ENCODE results near the gene SALL2.
"Not testable (repeated sequence)": the region's sequence is repeated elsewhere in the genome, so short reads cannot be mapped to it uniquely, and the experiment has no call there.

Gene SALL2

DNA sequence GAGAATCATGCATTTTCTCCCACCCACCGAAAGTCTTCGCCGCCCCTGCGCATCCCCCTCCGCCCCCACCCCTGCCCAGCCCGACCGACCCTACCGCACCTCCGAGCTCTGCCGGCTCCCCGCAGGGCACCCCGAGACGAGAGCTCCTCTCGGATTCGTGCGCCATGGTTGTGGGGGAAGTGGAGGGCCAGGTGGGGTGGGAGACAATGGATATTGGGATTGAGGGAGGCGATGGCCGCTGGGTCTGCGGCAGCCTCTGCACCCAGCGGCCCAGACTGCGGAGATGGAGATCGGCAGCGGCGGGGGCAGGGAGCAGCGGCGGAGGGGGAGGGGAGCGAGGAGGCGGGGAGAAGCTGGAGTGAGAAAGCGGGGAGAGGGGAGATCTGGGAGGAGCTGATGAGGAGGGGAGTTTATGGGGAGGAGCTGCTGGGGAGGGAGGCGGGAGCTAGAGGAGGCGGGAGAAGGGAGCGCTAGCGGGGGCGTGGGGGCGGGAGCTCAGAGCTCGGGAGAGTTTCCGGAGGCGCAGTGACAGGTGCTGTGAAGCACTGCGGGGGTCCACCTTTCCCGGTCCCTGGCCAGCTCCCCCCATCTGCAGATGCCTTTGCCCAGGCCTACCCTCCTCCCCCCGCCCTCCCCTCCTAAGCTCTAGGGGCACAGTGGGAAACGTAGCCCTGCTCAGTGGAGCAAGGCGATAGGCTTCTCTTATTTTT lies at the start of gene SALL2:
Gene SALL2, minus strand, starts transcription at position 385 of the 710 bp plus-strand sequence. Its CDS starts 219 bp downstream, at position 166.
- no peak for DNase-seq

DNA sequence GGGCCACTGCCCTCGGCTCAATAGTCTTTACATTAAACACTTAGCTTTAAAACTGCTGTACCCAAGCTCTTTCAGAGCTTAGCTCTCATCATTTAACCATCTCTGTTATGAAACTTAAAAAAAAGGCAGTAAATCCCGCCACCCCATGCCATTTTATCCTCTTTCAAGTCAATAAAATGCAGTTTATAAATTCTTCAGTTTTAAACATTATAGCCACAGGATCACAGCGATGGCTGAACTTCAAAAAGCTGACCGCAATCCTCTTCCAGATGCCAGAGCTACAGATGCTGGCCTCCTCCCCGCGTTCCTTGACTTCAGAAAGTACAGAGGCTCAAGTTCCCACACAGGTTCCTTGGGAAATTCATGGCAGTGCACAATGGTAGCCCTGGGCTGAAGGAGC lies 49.5 kb upstream of the SALL2 start:
- DNase-seq, result no peak

DNA sequence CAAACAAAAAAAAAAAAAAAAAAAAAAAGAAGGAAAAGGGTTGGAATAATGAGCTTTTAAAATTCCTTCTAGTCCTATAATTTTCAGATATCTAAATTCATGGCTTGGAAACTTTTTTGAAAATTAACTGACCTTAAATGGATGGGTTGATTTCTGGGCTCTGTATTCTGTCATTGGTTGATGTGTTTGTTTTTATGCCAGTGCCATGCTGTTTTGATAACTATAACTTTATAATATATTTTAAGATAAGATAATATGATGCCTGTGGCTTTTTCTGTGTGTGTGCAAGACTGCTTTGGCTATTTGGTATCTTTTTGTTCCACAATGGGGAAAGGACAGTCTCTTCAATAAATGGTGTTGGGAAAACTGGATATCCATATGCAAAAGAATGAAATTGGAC lies 46.5 kb upstream of the SALL2 start:
- DNase-seq, result no peak

DNA sequence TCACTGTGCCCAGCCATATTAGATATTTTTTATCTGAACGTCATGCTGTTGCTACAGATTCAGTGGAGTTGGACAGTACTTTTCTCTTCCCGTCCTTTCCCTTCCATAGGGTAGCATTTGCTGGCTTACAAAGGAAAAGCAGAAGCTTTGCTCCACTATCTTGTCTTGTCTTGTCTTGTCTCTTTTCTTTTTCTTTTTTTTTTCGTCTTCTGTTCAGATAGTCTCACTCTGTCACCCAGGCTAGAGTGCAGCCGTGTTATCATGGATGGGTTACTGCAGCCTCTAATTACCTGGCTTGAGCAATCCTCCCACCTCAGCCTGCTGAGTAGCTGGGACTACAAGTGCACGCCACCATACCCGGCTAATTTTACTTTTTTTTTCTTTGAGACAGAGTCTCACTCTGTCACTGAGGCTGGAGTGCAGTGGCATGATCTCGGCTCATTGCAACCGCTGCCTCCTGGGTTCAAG lies 32.6 kb upstream of the SALL2 start:
- DNase-seq, result no peak

DNA sequence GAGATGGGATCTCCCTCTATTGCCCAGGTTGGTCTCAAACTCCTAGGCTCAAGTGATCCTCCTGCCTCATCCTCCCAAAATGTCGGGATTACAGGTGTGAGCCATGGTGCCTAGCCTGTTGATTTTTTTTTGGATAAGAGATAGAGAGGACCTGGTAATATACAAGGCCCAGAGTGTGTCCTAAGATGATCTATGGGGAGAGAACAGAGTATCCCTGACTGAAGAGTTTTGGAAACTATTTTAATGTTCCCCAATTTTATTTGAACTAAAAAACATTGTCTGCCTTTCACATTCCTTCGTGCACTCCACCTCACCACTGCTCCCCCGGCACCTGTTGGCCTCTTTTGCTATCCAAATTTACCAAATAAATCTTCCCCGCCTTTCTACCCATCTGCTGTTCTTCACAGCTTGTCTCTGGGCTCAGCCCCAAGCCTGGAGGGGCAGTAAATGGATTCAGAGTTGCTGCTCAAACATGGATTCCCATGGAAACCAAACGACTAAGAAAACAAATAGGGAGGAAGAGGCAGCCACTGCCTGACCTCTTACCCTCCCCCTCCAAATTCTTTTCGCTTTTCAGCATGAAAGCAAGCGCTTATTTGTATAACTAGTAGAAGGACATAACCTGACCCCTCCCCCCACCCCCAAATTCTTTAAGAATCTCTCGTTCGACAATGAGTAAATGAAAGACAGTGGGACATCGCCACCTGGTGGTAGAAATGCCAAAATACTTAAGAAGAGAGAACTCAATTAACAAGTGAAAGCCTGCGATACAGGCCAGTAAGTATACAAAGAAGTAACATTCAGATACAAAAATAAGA lies 31.1 kb upstream of the SALL2 start:
- peak; percentile 62 for DNase-seq

DNA sequence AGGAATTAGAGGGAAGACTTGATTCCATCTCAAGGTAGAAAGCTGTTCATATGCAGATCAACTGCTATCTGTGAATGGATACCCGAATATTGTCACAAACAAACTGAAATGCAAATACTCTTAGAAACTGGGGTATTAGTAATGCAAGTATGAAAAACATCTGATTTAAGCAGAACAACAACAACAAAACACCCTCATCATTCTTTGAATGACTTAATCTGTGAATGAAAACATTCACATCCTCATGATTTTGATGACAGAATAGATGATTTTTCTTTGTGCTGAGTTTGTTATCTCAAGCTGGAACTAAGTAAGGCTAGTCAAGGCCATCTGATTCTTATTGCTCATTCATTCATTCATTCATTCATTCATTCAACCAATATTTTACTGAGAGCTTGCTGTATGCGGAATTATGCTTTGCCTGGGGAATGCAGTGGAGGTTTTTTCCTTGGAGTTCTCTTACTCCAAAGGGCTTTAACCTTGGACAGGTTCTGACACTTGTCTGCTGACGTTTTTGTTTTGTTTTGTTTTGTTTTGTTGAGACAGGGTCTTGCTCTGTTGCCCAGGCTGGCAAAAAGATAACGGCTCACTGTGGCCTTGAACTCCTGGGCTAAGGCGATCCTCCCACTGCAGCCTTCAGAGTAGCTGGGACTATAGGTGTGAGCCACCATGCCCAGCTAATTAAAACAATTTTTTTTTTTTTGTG lies 30.4 kb upstream of the SALL2 start:
- no peak for DNase-seq

DNA sequence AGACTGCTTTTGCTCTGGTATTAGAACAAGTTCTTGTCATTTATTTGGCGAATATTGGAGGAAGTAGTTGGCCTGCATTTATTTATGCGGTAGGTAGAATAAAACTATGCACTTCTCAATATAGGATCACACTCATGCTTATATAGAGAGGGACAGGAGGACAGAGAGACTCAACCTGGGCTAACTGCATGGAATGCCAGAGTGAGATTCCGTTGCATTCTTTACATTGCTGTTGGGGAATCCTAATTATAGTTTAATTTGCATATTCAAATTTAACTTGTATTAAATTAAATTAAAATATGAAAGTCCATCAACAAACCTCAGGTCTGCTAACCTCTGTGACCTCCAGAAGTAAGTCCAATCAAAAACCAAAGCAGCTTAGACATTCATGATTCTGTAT lies 27.1 kb upstream of the SALL2 start:
- DNase-seq, result no peak

DNA sequence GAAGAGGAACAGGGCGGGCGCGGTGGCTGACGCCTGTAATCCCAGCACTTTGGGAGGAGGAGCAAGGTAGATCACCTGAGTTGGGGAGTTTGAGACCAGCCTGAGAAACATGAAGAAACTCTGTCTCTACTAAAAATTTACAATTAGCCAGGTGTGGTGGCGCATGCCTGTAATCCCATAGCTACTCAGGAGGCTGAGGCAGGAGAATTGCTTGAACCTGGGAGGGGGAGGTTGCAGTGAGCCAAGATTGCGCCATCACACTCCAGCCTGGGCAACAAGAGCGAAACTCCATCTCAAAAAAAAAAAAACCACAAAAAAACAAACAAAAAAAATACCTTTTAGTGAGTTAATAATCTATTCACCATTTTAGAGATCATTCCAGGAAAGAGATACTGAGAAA lies 18.4 kb upstream of the SALL2 start:
- not testable (repeated sequence) for DNase-seq

DNA sequence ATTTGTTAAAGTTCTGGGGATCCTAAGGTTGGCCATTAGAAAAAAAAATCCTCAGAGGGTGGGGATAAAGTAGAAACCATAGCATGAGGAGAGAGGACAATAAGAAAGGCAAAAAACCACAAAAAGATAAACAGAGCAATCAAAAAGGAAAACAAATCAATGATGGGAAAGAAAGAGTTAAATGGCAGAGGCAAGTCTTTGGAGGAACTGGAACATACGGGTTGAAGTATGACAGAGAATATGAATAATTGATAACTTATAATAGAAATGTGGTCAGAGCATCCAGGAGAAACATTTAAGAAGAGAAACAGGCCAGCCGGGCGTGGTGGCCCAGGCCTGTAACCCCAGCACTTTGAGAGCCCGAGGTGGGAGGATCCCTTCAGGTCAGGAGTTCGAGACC lies 17.8 kb upstream of the SALL2 start:
- no peak for DNase-seq

DNA sequence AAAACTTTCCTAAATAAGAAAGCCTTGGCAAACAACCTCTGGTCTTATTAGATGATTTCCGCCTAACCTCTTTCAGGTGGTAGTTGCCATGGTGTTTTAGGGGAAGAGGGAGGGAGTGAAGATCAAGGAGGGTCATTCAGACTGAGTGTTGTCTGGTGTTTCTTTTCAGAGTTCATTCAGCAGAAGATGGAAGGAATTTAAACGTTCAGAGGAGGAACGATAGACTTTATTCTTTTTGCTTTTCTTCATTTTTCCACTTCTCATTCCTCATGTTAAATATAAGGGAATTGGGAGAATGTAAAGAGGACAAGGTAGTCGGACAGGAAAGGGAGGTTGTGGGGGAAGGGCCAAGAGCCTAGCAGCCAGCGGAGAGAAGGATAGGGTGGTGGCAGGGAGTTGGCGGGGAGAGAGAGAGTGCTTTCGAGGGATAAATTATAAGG lies 17.4 kb upstream of the SALL2 start:
- DNase-seq, result no peak

DNA sequence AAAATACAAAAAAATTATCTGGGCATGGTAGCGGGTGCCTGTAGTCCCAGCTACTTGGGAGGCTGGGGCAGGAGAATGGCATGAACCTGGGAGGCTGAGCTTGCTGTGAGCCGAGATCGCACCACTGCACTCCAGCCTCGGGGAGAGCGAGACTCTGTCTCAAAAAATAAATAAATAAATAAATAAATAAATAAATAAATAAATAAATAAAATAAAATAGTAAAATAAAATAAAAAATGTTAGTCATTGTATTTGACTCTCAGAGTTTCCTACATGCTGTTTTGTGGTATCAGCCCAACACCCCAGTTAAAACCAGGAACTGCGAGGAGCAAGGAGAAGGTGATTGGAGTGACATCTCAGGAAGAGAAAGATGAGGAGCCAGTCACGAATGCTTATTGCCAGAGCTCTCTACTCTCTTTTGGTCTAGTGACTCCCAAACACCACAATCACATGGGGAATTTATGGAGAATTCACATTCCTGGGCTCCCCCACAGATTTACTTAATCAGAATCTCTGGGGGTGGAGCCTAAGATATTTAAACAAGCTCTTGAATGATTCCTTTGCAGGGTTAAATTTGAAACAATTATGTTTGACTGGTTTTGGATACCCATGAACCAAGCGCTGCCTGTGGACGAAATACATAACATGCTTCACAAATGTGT lies 15.4 kb upstream of the SALL2 start:
- DNase-seq, result no peak

DNA sequence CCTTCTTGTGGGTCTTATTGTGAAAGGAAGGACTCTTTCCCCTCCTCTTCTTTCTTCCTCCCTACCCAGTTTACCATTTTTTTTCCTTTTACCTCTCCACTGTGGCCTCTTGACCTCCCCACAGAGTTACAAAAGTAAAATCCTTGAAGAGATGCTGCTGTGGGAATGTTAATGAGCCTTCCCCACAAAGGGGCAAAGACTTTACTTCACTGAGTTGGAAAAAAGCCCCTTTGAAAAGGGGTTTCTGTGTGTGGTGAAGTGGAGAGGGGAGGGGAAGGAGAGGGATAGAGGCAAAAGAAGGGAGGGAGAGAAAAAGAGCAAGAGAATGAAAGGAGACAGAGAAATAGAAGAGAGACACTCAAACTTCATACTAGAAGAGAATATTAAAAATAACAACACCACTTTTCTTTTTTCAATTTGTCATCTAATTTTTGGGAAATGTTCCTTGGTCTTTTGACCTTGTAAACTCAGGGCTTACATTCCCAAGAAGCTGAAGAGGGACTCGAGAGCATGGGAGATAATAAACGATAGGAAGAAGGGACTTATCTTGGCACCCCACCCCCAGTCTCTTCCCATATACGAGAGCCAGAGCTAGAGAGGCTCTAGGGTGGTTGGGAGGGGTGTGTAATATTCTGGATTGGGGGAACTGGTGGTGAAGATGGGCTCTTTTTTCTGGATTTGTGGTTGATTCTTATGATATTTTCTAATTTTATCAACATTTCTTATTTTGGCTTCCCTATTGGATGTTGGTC lies 13.2 kb upstream of the SALL2 start:
- DNase-seq, result no peak

DNA sequence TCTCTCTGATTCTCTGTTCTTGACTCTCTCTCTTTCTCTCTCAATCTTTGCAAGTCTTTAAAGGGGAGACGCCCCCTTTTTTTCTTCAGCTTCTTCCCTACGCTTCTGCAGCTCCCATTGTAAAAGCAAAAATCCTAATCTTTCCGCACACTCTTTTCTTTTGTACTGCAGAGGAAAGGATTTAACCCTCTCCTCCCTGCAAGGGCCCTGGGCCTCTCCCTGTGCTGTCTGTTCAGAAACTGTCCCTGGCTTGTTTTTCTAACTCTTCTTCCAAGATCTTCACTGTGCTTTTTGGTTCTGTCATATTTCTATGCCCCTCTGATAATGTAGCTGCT lies 10.9 kb upstream of the SALL2 start:
- DNase-seq, result no peak

DNA sequence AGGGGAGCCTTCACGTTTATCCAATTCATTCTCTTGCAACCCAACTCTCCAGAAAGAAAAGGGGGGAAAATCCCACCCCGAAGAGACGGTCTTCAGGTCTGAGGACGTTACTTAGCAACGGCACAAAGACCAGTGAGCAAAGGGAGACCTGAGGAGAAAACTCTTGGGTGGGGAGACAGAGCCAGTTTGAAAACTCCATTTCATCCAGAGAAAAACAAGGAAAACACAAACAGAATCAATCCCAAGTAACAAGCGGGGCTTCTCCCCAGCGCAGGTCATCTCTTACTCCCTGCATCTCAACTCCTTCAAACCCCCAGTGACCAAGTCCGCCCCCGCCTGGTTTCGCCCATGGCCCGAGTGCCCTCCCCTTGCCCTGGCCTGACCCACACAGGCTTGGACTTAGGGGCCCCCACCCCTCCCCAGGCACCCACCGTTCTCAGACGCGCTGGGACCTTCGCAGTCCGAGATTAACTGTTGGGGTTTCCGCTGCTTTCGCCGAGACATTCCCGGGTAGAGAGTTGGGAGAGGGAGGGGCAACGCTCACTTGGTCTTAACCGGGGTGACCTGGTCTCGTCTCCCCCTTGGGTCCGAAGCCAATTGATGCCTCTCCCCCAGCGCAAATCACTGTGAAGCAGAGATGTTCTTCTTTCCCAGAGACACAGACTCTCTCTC lies 10.4 kb upstream of the SALL2 start:
- DNase-seq, result no peak

DNA sequence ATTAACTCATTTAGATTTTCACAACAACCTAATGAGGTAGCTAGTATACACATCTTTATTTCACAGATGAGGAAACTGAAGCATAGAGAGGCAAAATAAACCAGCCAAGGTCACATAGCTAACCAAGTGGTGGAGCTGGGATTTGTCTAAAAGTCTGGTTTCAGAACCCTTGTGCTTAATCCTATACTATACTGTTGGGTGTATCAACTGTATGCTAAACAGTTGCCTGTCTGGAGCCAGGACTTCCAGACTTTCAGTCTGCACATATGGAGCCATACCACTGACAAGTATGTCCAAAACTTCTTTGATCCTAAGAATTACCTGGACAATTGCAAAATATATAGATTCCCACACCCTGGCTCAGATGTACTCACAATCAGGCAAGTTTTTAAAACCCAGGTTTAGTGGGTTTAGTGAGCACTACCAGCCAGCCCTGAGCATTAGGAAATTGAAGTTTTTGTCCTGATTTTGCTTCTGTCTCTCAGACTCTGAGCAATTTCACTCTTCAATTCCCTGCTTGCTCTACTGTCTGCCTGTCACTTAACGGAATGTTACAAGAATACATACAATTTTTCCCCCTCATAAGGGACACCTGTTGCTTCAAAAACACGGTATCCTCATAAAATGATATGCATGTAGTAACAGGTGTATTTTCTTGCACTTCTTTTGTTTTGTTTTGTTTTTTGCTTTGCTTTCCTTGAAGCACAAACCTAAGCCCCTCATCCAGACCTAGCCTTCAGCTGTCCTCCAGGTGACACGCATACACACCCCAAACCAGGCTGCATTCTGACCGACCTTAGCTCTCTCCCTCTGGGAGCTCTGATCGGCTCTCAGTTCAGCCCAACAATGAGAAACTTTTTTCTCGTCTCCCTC lies 9.6 kb upstream of the SALL2 start:
- no peak for DNase-seq

DNA sequence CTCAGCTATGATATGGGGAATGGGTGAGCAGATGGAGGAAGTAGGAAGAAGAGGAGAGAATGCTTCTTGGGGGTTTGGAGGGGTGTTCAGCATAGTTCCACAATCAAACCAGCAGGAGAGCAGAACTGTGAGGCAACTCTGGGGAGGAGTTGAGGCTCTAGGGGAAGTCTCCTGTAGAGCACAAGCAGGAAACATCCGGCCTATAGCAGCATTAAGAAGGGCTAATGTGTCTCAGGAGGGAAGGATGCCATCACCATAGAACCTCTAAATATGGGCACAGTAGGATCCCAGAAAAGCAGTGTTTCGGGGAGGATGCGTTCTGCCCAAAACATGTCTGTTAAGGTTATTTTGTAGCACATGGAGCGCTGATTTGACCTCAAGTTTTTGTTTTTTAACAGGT lies 8.4 kb upstream of the SALL2 start:
- no peak for DNase-seq

DNA sequence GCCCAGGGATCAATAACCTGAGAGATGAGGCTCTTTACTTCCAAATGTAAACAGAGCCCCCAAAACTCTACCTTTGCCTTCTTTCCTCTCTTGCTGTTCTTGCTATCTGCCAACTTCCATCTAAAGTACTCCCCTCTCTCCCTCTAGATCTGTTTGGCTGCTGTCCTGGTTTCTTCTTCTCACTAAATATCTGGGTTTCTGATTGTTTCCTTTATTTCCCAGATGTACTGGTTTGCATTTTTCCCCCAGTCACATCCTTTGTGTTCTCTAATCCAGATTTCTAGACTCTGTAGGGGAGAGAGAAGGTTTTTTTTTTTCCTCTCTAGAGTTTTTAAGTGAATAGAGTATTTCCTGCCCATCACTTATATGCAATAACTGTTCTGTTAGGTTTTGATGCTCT lies 7.1 kb upstream of the SALL2 start:
- DNase-seq, result no peak

DNA sequence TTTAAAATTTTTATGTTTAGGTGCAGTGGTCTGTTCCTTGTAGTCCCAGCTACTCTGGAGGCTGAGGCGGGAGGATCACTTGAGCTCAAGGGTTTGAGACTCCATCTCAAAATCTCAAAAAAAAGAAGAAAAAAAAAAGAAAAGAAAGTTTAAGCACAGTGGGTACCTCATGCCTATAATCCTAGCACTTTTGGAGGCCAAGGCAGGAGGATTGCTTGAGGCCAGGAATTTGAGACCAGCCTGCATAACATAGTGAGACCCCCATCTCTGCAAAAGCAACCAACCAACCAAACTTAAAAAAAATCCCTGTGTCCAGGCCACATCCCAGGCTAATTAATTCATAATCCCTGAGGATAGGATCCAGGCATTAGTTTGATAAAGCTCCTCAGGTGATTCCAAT lies 3.4 kb upstream of the SALL2 start:
- DNase-seq, result no peak

DNA sequence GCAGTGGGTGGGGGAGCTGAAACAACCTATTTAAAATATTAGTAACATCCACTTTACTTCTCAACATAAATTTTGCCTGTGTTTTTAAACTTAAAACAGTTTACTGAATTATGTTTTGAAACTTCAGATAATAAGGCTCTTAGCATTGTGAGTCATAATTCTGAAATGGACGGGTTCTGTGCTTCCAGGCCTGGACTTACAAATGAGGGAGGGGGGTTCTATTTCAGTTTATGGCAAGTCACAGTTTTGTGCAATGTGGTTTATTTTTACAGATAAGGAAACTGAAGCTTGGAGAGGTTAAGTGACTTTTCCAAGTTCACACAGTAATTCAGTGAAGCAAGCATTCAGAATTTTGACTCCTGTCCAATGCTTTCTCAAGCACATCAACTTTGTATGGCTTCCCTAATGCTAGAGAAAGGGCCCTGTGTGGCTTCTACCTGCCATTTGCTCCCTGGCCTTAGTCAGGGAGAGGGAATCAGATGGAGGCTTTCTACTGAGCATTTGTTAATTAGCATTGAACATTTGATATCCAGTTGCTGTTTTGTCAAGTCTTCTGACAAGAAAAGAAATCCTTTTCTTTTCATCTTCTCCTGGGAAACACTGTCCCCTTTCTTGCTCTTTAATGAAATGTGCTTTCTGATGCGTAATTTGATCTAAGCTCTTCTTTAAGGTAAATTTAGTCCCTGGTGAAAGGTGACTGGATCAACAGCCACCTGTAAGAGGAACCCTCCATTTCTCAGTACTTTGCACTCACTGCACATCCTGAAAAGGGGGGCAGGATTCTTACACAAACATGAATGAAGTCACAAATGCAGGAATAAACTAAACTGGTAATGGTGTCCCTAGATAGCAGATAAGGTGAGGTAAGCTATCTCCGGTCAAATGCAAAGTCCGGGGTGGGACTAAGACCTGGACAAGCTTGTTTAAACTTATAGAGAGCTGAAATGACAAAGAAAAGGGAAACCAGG lies 2.5 kb upstream of the SALL2 start:
- DNase-seq, result no peak

DNA sequence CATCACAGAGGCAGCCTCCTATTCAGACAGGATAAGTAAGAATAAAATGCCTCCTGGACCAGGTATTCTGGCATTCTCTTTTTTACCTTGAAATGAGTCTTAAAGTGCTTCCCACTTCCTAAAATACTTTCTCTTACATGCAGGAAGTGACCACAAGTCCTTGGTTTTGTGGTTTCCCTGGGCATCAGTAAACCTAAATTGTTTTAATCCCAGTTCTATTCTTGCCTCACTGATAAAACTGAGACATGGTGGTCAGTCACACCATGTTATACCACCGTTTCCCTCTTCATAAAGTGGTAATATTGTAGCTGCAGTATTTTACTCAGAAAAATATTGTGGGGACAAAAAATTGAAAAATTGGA lies 1.2 kb upstream of the SALL2 start:
- no peak for DNase-seq

Data from GDM1 (cell line).